ENCODE measurements around the gene PPIG.
"Not testable (repeated sequence)": the region's sequence is repeated elsewhere in the genome, so short reads cannot be mapped to it uniquely, and the experiment has no call there.

The PPIG gene

GRCh38 chr2:169584005-169584877 is at the start of gene PPIG:
Gene PPIG (plus strand): TSS chr2:169584351. CDS start chr2:169604042, 19,691 bp downstream.
- FAIRE-seq: peak; percentile 85

GRCh38 chr2:169539460-169539859 is 44.7 kb upstream of the PPIG start:
- FAIRE-seq: not testable (repeated sequence)

GRCh38 chr2:169540146-169540545 is 44.0 kb upstream of the PPIG start:
- no peak for FAIRE-seq

- no peak for FAIRE-seq
Measured at GRCh38 chr2:169542433-169542832, 41.7 kb upstream of the PPIG start.

- FAIRE-seq: no peak
Measured at GRCh38 chr2:169546756-169547155, 37.4 kb upstream of the PPIG start.

GRCh38 chr2:169561364-169561763 is 22.8 kb upstream of the PPIG start:
- peak; percentile 53 for FAIRE-seq

GRCh38 chr2:169562084-169562483 is 22.1 kb upstream of the PPIG start:
- peak; percentile 88 for FAIRE-seq

- FAIRE-seq: no peak
Measured at GRCh38 chr2:169562519-169562918, 21.6 kb upstream of the PPIG start.

GRCh38 chr2:169565686-169566085 is 18.5 kb upstream of the PPIG start:
- FAIRE-seq: no peak

GRCh38 chr2:169569948-169570347 is 14.2 kb upstream of the PPIG start:
- no peak for FAIRE-seq

- FAIRE-seq: not testable (repeated sequence)
Measured at GRCh38 chr2:169570752-169571151, 13.4 kb upstream of the PPIG start.

GRCh38 chr2:169571571-169571970 is 12.6 kb upstream of the PPIG start:
- FAIRE-seq: no peak

GRCh38 chr2:169572189-169572588 is 12.0 kb upstream of the PPIG start:
- FAIRE-seq: peak; percentile 56

GRCh38 chr2:169572821-169573159 is 11.4 kb upstream of the PPIG start:
- no peak for FAIRE-seq

- FAIRE-seq: no peak
Measured at GRCh38 chr2:169573160-169573973, 10.8 kb upstream of the PPIG start, which contains the start of gene FASTKD1. Gene FASTKD1 (minus strand): TSS chr2:169573865. CDS start chr2:169572029, 1,836 bp downstream.

GRCh38 chr2:169573974-169574299 is 10.2 kb upstream of the PPIG start:
- FAIRE-seq: peak; percentile 53

GRCh38 chr2:169574539-169574938 is 9.6 kb upstream of the PPIG start:
- not testable (repeated sequence) for FAIRE-seq

GRCh38 chr2:169575264-169575663 is 8.9 kb upstream of the PPIG start:
- FAIRE-seq: not testable (repeated sequence)

GRCh38 chr2:169579044-169579443 is 5.1 kb upstream of the PPIG start:
- FAIRE-seq: no peak

- not testable (repeated sequence) for FAIRE-seq
Measured at GRCh38 chr2:169582552-169583266, 1.4 kb upstream of the PPIG start.

- FAIRE-seq: no peak
Measured at GRCh38 chr2:169583518-169583917, 633 bp upstream of the PPIG start.

- FAIRE-seq: no peak
Measured at GRCh38 chr2:169585673-169586072, 1.5 kb downstream of the PPIG start.

GRCh38 chr2:169590804-169591203 is 6.7 kb downstream of the PPIG start:
- FAIRE-seq: peak; percentile 70
